Smooth muscle cell of the brain vasculature (primary cell): ENCODE results near the gene BRSK1.

ENCODE experiments used
- DNase-seq: peaks from one replicate; pipeline ENCODE4 v3.0.0-alpha.2; 2012; ENCODE audit warnings: low read depth, low spot score

BRSK1 gene

GRCh38 chr19:55283548-55284377, at the start of gene BRSK1:
Gene BRSK1 (plus strand): TSS chr19:55283997. CDS start chr19:55284443, 446 bp downstream.
- DNase-seq = no peak

- no peak for DNase-seq
Measured at GRCh38 chr19:55238030-55238429, 45.8 kb upstream of the BRSK1 start.

DNA sequence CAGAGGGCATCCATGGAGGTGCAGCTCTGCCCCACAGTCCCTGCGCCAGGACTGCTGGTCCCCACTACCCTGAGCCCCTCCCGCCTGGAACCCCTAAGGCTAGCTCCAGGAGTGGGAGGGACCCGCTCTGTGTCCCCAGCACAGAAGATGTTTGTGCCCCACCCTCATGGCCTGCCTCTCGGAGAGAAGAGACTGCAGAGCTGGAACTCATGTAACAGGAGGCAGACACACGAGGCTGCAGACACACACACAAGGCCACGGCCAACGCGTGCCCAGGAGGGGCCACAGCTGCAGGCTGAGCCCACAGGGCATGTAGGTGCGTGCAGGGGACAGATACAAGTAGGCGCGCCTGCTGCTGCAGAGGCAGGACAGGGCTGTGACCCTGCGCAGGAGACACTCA, 44.8 kb upstream of the BRSK1 start:
- DNase-seq = no peak

DNA sequence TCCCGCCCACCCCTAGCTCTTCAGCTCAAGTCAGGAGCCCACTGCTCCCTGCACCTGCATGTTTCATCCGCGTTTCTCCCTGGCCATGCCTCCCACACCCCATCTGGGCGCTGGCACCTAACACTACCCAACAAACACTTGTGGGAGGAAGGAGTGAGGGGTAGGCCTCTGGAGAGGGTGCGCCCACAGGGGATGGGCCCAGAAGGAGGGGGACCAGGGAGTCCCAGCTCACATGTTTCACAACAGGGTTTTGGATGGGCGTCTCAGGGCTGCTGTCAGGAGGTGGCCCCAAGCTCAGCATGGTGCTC, 43.1 kb upstream of the BRSK1 start:
- no peak for DNase-seq

DNA sequence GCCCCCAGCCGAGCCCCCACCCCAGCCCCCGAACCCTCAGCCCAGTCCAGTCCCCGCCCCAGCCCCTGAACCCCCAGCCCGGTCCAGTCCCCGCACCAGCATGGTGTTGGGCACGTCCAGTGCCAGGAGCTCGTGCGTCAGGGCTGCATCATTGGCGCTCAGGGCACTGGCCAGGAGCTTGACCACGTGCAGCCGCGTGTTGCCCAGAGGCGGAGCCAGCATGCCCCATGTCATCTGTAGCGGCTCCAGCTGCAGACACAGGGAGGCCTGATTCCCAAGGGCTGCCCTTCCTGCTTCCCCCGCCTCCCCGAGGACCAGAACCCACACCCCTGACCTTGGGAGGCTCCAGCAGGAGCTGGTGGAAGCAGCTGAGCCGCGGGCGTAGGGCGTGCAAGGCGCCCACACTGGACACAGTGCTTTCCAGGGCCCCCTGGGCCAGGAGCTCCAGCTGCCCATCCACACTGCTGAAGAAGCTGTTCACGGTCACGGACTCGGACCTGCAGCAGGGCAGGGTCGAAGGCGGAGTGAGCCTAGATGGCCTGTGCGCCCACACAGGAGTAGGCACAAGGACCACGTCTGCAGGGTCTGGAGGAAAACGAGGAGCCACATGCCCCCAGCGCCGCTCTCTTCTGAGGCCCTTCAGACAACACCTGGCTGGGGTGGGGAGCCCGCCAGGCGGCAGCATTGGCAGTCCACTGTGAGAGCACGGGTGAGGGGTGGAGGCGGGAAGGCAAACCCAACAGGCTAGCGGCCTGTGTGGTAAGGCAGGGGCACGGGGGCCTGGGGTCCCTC, 42.5 kb upstream of the BRSK1 start:
- no peak for DNase-seq

GRCh38 chr19:55241935-55242464, 41.8 kb upstream of the BRSK1 start:
- no peak for DNase-seq

GRCh38 chr19:55242517-55242916, 41.3 kb upstream of the BRSK1 start:
- DNase-seq = no peak

GRCh38 chr19:55244004-55244680, 39.7 kb upstream of the BRSK1 start:
- no peak for DNase-seq

GRCh38 chr19:55245236-55245904, 38.4 kb upstream of the BRSK1 start:
- DNase-seq = no peak

GRCh38 chr19:55246462-55247451, 37.0 kb upstream of the BRSK1 start:
- no peak for DNase-seq

GRCh38 chr19:55247621-55248099, 36.1 kb upstream of the BRSK1 start:
- no peak for DNase-seq

DNA sequence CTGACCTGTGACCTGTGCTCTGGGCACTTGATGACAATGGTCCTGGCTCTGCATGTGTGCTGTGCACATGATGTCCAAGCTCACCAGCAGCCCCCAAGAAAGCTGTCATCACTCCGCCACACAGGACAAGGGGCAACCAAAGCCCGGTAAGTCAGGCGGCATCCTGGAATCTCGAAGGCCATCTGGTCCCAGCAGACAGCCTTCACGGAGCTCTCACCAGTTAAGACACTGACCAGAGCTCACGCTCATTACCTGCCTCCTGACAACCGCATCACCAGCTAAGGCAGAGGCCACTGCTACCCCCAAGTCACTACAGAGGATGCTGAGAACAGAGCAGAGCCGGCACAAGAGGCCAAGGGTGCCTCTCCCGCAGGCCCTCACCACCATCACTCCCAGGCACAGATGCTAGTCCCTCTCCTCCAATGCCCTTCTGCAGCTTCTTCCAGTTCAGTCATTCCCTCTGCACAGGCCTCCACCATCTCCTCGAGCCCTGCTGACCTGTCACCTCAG, 35.6 kb upstream of the BRSK1 start:
- DNase-seq = no peak

GRCh38 chr19:55248704-55249103, 35.1 kb upstream of the BRSK1 start:
- DNase-seq = no peak

- no peak for DNase-seq
Measured at GRCh38 chr19:55249841-55250240, 34.0 kb upstream of the BRSK1 start.

DNA sequence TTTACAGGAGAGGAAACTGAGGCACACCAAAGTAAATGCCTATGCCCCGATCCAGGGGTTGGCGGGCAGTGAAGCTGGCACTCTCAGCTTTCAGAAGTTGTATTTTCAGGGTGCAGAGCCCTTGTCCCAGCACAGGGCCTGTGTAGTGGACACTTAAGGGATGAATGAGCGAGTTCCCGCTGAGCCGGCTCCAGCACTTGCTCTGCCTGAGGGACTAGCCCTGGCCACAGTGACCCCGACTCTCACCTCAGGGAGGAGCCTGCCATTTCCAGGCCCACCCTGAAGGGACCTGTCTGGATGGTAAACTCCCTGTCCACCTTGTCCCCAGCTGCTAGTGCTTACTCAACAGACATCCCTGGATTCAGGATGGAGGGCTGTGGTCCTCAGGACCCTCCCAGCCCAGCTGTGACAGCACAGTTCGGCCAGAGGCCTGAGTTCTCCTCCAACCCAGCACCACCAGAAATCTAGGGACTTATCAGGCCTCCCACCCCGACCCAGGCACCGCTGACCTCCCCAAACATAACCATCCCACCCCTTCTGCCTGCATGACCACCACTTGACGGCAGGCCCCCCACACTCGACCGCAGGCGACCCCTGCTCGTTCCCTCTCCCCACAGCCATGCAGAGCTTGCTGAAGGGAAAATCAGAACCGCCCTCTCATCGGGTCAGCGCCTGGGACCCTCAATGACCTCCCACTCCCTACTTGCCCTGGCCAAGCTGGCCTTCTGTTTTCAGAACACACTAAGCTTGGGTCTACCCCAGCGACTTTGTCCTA, 33.3 kb upstream of the BRSK1 start:
- DNase-seq = no peak

DNA sequence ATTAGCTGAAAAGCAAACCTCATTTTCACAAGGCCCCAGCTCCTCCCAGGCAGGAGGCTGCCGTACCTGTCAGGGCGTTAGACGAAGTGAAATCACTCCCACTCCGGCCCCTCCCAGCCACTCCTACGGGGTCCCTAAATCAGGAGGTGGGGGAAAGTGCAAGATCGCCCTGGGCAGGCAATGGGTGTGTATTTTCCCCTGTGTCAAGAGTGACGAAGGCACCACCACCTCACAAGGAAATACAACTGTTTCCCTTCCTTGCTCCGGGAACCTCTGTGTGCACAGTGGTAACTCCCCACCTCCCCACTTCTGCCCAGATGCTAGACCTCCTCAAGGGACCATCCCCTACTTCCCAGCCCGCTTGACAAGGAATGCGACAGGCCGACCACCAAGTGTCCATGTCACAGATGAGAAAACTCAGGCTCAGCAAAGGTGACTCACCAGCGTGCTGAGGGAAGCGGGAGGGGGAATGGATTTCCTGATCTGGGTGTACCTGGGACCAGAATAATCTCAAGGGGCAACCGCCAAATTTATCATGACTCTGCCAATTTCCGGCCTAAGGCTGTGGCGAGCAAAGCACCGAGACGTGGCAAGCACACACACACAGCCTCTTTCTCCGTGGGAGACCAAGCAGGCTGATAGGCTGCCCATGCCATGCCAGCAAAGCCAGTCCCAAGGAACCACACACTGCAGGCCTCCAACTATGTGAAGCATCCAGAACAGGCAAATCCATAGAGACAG, 32.3 kb upstream of the BRSK1 start:
- no peak for DNase-seq

DNA sequence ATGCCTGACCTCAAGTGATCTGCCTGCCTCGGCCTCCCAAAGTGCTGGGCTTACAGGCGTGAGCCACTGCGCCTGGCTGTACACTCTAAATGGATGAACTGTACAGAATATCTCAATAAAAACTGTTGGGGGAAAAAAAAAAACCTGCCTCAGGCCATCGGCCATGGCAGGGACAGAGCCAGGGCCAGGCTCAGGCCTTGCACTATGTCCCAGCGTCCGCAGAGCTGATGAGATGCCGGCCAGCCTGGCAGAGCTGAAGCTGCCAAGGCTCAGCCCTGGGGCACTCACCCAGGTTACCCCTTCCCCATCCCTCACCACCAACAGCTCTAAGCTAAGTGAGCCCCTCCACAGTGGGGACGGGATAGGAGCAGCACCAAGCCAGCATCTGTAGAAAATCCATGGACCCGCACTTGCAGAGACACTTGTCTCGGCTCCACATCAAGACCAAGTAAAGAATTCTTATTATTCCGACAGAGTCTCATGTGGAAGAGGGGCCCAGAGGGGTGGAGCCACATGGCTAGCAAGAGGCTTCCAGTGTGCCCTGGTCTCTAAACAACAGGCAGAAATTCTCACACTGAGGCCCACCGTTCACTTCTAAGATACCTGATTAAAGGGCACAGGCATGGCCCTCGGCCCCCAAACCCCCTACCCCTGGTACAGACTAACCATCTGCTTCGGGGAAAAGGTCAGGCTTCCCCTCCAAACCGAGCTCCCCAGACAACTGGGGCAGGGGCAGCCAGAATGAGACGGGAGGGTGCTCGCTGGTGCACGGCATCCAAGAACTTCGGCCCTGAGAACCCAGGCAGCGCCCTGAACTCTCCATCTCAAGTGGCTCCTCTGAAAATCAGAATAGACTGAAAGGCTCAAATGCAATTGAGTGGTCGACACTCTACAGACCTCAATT, 30.8 kb upstream of the BRSK1 start:
- DNase-seq = no peak
